ENCODE measurements around the gene PTDSS2.
"Not testable (repeated sequence)": the region's sequence is repeated elsewhere in the genome, so short reads cannot be mapped to it uniquely, and the experiment has no call there.

The PTDSS2 gene

DNA sequence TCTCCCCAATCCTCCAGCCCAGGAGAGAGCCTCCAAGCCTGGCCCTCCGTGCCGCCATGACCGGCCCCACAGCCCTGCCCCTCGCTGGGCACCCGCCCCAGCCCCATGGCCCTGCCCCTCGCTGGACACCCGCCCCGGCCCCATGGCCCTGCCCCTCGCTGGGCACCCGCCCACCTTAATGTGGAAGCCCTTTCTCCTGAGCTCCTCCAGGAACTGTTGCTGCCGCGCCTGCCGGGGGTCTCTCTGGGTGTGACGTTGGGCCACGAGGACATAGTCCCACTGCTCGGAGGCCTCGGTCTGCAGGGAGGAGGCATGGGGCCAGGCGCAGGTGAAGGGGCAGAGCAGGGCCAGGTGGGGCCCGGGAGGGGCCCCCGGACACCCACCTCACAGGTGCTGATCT lies 16.4 kb upstream of the PTDSS2 start:
- no peak for DNase-seq

DNA sequence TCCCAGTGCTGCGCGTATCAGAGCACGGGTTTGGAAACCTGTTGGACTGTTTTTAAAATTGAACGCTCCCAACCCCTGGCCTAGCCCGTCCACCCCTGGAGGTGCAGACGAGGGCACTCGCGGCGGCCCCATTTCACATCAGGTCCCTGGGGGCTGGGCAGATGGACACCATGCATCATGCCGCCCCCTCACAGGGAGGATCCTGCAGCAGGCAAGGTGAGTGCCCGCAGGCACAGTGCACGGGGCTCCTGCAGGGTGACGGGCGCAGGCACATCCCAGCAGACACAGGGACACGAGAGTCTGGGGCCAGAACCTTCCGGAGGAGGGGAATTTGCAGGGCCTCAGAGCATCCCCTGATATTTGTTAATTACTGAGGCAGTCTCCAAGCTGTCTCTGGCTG lies 15.6 kb upstream of the PTDSS2 start:
- DNase-seq = no peak

DNA sequence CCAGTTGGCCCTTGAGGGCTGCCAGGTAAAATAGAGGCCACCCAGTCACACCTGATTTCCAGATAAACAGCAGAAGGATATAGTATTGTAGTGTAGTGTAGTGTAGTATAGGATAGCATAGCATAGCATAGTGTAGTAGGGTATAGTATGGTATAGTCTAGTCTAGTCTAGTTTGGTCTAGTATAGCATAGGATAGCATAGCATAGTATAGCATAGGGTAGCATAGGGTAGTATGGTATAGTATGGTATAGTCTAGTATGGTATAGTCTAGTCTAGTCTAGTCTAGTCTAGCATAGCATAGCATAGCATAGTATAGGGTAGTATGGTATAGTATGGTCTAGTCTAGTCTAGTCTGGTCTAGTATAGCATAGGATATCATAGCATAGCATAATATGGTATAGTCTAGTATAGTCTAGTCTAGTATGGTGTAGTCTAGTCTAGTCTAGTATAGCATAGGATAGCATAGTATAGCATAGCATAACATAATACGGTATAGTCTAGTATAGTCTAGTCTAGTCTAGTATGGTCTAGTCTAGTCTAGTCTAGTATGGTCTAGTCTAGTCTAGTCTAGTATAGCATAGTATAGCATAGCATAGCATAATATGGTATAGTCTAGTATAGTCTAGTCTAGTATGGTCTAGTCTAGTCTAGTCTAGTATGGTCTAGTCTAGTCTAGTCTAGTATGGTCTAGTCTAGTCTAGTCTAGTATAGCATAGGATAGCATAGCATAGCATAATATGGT lies 14.9 kb upstream of the PTDSS2 start:
- not testable (repeated sequence) for DNase-seq

DNA sequence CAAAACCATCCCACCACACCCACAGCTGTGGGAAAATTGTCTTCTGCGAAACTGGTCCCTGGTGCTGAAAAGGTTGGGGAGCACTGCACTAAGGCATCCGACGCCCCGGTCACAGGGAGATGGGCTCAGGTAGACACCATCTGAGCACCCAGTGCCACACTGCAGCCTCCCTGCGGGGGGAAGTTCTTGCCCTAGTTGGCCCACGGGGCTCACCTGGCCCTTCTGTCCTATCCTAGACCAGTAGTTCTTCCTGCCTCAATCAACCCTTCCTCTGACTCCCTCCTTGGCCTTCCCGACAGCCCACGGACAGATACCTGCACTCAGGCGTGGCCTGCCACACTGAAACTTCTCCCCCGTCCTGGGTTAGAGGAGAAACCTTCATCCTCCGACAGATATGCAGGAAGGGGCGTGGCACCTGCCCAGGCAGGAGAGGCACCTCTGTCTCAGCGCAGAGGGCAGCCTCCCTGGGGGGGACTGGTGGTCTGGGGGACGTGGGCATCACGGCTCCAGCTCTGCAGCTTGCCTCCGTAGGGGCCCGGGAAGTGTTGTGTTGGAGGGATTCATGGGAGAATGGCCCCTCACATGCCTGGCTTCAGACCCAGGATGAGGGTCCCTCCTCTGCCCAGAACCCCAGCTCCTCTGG lies 12.7 kb upstream of the PTDSS2 start:
- DNase-seq = no peak

DNA sequence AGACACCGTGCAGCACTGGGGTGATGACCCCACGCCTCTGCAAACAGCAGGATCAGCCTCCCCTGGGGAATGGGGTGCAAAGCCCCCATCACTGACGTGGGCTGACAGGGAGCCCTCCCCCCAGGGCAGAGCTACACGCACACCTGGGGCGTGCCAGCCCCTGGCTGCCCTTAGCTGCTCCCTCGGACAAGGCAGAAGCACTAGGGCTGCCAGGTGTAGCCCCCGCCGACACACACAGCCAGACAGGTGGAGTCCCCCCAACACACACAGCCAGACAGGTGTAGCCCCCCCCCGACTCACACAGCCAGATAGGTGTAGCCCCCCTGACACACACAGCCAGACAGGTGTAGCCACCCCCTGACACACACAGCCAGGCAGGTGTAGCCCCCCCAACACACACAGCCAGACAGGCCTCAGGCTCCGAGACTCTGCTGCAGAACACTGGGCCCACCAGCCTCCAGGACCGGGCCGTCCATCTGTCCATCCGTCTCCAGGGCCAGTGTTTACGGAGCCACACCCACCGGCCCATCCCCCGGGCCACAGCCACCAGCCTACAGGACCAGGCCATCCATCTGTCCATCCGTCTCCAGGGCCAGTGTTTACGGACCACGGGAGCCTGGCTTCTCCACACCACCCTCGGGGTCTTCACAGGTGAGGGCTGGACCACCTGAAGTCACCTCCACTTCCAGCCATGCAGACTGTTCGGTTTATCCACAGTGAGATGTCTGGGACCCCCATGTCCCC lies 11.8 kb upstream of the PTDSS2 start:
- no peak for DNase-seq

DNA sequence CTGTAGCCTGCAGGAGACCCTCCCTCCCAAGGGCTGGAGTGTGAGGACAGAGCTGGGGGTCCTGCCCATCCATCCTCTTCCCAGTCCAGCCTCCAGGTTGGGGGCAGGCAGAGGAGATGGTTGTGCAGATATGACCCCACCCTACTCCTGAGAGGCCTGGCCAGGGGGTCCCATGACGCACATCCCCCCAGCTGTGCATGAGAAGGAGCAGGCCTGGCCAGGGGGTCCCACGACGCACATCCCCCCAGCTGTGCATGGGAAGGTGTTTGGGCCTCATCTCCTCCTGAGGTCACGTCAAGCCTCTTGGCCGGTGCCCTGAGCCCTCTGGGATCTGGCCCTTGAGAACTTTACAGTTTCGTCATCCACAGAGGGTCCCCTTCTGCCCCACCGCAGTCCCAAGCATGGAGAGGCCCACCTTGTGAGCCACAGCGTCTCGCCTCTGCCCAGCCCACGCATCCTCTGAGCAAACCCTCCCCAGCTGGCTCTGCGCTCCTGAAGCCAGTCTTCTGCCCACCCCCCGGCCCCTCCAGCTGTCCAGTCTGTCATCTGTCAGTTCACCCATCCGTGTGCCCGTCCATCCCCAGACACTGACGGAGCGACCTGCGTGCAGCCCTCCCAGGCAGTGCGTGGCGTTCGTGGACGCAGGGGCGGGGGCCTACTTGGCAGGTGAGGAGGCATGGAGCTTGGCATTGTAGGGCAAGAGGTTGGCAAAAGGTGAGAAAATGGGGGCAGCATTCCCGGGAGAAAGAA lies 10.6 kb upstream of the PTDSS2 start:
- DNase-seq = no peak

DNA sequence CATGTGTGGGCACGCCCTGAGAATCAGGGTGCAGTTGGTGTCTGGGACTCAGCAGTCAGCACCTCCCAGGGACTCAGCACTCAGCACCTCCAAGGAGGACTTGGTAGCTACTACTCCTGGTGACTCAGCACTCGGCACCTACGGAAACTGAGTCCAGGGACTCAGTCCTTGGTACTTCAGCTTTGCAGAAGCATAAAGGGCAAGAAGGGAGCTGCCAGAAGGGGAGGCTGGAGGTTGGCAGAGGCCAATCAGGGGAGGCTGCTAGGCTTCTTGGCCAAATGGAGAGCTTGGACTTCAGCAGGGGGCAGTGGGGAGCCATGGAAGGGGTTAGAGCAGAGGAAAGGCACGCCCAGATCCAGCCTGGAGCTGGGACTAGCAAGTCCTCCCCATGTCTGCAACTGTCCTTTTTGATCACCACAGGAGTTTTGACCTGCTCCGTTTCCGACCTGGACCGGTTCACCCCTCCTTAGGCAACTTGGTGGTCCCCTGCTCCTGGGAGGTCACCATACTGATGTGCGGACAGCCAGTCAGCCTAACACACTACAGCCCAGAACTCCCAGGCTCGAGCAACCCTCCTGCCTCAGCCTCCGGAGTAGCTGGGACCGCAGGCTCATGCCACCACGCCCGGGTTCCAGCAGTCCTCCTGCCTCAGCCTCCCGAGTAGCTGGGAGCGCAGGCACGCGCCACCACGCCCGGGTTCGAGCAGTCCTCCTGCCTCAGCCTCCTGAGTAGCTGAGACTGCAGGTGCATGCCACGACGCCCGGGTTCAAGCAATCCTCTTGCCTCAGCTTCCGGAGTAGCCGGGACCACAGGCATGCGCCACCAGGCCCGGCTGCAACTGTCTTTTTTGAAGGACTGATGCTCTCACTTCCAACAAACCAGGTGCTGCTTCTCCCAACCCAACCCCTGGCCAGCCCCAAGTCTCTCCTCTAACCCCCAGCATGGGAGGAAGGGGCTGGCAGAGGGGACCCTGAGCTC lies 9.7 kb upstream of the PTDSS2 start:
- no peak for DNase-seq

DNA sequence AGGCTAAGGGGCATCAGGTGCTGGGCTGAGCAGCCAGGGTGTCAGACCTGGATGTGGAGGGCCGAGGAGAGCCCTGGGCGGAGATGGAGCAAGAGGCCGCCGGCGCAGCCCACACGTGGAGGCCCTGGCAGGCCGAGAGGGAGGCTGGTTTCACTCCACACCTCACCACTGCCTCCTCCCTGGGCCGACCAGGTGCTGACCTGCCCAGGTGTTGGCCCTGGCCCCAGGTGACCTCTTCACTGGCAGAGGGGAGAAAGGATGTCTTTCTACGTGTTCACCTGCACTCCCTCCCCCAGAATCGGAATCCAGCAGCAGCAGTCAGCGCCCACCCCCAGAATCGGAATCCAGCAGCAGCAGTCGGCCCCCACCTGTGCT lies 9.0 kb upstream of the PTDSS2 start:
- DNase-seq = no peak

DNA sequence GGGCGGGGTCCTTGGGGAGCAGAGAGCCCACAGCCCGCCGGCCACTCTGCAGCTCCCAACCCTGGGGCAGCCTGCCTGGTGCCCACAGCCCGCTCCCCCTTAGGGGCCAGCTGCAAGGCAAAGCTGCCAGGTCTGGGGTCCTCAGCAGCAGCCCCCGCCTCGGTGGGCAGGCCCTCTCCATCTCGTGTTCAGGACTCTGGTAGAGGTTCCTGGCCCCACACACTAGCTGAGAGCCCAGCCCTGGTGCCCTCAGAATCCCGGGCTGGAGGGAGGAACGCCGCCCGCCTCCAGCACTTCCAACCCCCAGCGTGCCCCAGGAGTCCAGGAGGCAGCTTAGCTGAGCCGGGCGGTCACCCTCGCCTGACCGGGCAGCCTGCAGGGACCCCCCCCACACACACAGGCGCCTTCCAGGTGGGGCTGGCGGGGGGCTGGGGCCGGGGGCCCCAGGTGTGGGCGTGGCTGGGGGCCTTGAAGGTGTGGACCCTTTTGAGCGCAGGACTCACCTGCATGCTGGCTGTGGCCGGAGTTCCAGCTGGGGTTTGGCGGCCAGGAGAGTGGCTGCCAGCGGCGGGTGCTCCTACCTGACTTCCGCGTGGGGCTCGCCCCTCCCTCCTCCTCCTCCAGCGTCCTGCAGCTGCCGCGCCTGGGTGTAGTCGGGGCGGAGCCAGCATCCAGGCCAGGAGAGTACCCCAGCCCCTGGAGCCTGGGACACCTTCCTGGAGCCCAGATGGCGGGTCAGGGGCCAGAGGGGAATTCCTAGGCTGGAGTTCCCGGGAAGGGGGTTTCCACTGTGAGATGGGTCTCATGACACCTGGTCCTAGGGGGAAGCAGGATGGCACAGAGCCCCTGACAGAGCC lies 8.4 kb upstream of the PTDSS2 start, which contains the start of gene ANO9:
ANO9 (minus strand) TSS at position 594 of the 857 bp plus-strand sequence; CDS start at position 509, 85 bp downstream.
- DNase-seq = peak; percentile 62

DNA sequence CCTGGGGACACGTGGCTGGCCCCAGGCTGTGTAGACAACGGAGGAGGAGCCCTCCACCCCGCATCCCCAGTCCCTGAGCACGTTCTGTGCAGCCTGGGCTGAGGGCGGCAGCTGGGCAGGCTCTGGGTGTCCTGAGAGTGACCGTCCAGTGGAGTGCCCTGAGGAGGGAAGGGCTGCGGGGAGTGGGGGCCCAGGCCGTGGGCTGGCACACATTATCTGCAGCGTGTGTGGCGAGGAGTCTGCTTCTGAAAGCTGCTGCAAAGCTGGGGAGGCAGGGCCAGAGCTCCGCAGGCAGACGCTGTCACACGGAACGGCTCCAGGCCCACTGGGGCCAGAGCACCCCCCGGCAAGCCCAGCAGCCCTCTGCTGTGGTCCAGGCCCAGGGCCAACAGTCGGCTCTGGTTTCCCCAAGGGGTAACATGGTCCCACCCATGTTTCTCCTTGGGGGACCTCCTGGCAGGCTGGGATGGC lies 7.4 kb upstream of the PTDSS2 start:
- DNase-seq = no peak

DNA sequence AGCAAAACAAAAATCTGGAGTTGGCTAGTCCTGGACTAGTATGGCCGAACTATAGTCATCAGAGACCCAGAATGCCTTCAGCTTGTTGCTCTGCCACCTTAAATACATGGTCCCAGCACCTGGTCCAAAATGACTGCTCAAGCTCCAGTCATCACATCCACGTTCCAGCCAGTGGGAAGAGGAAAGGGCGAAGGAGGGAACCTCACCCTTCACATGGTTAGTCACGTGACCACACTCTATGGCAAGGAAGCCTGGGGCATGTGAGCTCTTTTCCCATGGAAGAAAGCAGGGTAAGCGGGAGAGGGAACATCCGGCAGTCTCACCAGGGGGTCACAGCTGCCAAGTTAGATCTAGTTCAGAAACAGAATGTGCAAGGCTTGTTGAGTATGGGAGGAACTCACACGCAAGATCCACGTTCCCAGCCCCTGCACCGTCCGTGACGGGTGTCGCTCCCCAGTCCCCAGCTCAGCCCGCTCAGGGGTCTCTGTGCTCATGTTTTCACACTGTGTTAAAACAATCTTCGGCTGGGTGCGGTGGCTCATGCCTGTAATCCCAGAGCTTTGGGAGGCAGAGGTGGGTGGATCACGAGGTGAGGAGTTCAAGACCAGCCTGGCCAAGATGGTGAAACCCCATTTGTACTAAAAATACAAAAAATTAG lies 6.4 kb upstream of the PTDSS2 start:
- no peak for DNase-seq

DNA sequence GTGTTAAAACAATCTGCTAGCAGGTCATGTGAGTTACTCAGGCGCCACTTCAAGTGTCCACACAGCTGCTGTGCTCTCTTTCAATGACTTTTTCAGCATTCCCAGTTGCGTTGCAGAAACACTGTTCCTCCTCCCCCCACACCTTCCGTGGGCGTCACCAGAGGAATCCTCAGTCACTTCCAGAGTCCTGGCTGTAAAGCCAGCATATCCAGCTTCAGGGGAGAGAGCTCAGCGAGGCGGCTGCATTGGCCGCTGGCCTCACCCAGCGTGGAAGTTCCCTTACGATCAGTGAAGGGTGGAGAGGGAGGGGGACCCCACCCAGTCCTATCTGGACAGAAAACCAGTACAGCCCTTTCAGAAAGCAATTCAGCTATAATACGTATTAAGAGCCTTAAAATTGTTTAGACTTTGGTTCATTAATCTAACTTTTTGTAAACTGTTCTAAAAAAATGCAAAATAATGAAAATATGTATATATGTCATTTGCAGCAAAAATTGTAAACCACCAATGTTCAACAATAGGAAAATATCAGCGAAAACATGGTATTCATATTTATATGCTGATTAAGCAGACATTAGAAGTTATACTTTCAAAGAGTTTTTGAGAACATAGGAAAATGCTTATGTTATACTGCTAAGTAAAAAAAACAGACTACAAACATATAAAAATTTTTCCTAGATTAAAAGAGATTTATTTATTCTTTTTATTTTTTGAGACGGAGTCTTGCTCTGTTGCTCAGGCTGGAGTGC lies 5.5 kb upstream of the PTDSS2 start:
- DNase-seq = no peak

DNA sequence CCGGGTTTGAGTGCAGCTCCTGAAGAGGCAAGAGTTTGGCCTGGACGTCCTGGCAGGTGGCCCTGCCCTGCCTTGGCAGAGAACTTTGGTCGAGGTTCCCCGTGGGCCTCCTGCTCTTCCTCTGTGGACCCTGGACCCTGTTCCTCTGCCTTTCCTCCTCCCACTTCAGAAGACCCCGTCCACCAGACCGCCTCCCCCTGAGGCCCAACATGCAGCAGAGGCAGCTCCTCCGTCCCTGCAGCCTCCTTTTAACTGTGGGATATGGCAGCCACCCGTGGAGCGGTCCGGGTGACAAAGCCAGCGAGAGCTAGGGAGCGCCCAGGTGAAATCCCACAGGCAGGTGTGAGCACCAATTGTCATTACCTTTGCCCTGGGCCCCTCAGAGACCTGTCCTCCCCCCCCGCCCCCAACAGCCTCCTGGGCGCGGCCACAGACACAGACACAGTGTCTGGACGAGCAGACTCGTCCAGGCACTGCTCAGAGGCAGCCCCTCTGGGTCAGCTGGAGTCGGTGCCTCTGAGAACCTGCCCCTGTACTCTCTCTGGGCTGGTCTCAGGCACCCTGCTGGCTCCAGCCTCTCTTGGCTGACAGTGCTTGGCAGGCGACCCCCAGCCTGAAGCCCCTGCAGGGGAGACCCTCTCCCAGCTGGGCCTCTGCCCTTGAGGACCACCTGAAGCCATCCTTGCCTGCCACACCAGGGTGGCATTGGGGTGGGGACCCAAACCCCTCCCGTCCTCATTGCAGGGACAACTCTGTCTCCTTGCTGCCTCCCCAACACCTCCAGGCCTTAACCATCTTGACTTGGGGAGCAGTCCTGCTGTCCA lies 4.1 kb upstream of the PTDSS2 start:
- no peak for DNase-seq

DNA sequence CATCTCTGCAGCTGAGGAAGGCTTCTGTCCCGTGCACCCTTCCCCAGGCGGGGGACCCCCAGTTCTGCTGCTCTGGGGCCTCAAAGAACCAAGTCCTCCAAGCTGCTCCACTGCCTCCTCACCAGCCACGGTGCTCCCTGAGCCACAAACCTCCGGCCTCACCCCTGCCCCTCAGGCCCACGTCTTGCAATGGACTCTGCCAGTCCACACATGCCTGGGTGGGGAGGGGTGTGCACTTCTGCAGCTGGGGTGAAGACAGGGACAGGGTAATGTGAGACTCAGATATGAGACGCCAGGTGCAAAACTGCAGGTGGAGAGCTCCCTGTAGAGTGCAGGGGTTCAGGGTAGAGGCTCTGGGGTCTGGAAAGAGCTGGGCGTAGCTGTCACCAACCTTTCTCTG lies 3.2 kb upstream of the PTDSS2 start:
- no peak for DNase-seq

DNA sequence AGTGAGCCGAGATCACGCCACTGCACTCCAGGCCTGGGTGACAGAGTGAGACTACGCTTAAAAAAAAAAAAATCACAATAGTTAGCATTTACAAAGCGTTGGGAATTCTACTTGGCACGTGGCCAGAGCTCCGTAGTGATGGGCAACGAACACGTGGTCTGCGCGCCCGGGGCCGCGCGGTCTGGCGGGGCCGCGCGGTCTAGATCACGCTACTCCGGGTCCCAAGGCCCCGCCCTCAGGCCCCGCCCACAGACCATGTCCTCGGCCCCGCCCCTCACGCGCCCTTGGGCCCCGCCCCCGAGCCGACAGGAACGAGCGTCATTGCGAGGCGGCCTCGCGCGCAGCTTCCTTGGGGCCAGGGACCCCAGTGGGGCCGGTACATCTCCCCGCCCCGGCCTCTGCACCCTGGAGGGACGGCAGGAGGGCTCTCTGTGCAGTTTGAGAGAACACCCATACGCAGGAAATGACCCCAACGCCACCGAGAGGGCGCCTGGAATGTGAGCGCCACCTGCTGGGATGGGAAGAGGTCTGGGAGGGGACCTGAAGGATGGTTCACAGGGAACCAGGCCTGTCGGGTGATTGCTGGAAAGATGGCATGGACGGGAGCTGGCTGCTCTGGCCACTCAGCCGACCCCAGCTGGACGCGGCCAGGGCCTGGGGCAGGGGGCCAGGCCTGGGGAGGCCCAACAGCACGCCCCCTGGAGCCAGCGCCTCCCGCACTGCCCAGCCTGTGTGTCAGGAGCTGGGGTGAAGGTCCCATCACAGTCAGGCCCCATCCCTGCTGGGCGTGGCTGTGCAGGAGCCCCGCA lies 2.0 kb upstream of the PTDSS2 start:
- DNase-seq = peak; percentile 98

DNA sequence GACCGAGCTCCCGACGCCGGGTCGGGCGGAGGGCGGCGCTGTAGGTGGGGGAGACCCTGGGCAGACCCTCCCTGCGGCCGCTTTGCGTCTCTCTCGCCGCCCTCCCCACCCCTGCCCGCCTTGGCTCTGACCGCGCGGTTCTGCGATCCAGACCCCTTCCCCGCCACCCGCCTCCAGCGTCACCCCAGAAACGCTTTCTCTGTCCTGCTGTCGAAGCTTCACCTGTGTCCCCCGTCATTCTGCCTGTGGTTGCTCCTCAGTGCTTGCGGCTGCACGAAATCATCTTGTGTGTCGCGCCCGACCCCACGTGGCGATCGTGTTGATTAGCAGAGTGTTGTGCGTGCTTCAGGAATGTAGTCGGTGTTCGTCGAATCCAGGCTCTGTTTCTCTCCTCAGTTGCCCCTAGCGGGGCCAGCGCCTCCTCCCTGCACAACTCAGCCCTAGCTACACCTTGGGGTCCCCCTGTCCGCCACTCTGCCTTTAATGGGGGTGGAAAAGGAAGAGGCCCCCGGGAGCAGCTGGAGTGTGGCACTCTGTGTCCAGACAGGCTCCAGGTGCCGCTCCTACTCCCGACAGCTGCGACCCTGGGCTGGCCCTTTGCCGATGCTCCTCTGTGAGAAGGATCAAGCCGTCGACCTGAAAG lies 851 bp downstream of the PTDSS2 start:
- peak; percentile 48 for DNase-seq

DNA sequence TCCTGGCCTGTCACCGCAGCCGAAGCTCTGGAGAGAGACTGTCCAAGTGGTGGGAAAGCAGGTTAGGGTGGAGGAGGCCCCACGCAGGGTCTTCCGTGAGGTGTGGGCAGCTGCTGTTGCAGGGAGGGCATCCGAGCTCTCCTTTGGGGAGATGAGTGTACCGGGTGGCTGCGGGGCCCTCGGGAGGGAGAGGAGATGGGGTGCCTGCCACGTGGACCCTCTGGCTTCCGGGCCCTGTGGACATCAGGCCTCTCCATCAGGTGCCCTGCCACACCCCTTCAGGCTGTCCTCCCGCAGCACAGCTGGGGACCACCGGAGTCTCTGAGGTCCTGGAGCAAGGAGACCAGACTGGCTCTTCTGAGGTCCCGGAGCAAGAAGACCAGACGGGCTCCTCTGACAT lies 1.7 kb downstream of the PTDSS2 start:
- DNase-seq = no peak

All from activated CD4-positive, CD25-positive, alpha-beta regulatory T cell treated with anti-CD3 and anti-CD28 coated beads, Interleukin-2, amount 50 U/mL, for 72 hours (primary cell).